T-helper 2 cell treated with Interferon-gamma antibody and Interleukin-4, amounts not matched to agents 5 μg/mL and 100 μg/mL, for 36 hours (primary cell): Measurements from ENCODE around the gene CDC37L1.

Experiments used
- DNase-seq: peaks from one replicate; pipeline ENCODE4 v3.0.0; 2021; ENCODE audit warnings: low spot score
- H3K27ac Mint-ChIP-seq: one replicate; pipeline ENCODE4 v1.8.0; 2021; ENCODE audit warnings: mild to moderate bottlenecking, mixed read lengths
- H3K27me3 Mint-ChIP-seq: one replicate; pipeline ENCODE4 v1.8.0; 2021; ENCODE audit warnings: low read depth, mixed read lengths
- H3K36me3 Mint-ChIP-seq: one replicate; pipeline ENCODE4 v1.8.0; 2021; ENCODE audit warnings: low read depth, mixed read lengths
- H3K4me1 Mint-ChIP-seq: one replicate; pipeline ENCODE4 v1.8.0; 2021; ENCODE audit warnings: low read depth, mixed read lengths
- H3K4me3 Mint-ChIP-seq: one replicate; pipeline ENCODE4 v1.8.0; 2022; ENCODE audit warnings: mild to moderate bottlenecking, moderate library complexity, mixed read lengths
- H3K9me3 Mint-ChIP-seq: one replicate; pipeline ENCODE4 v1.8.0; 2021; ENCODE audit warnings: mixed read lengths

Gene CDC37L1

GRCh38 chr9:4662108-4662988 is 17.0 kb upstream of the CDC37L1 start, which contains the start of gene PLPP6:
Gene PLPP6, plus strand, starts transcription at chr9:4662294. Its CDS starts 82 bp downstream, at chr9:4662376.
- Mint-ChIP-seq H3K27me3 (peaks cover 17% of the 10 kb centered on the region), H3K9me3 (no peaks in the 10 kb centered on the region), H3K4me3 (peak within 1 kb of the TSS; percentile 90), H3K27ac (peak within 1 kb of the TSS; percentile 77), H3K36me3 (peaks cover 3% of the 10 kb centered on the region), H3K4me1 (peaks cover 43% of the 10 kb centered on the region)
- peak; percentile 76 for DNase-seq

GRCh38 chr9:4662989-4663792 is 16.2 kb upstream of the CDC37L1 start:
- peaks cover 46% of the 10 kb centered on the region for H3K4me1 Mint-ChIP-seq
- no peaks in the 10 kb centered on the region for H3K9me3 Mint-ChIP-seq
- peak overlapping the region; percentile 73 for H3K27ac Mint-ChIP-seq
- DNase-seq = no peak
- peak overlapping the region; percentile 90 for H3K4me3 Mint-ChIP-seq
- H3K27me3 Mint-ChIP-seq = peaks cover 19% of the 10 kb centered on the region
- H3K36me3 Mint-ChIP-seq = peaks cover 3% of the 10 kb centered on the region

- Mint-ChIP-seq H3K27ac (no peak overlapping the region), H3K4me1 (peaks cover 48% of the 10 kb centered on the region), H3K36me3 (peaks cover 3% of the 10 kb centered on the region), H3K9me3 (no peaks in the 10 kb centered on the region), H3K27me3 (peaks cover 19% of the 10 kb centered on the region), H3K4me3 (peak overlapping the region; percentile 2)
- no peak for DNase-seq
Measured at GRCh38 chr9:4663956-4664355, 15.4 kb upstream of the CDC37L1 start.

- H3K9me3 Mint-ChIP-seq = no peaks in the 10 kb centered on the region
- peaks cover 51% of the 10 kb centered on the region for H3K4me1 Mint-ChIP-seq
- peak overlapping the region; percentile 78 for H3K4me3 Mint-ChIP-seq
- peaks cover 3% of the 10 kb centered on the region for H3K36me3 Mint-ChIP-seq
- DNase-seq = no peak
- no peak overlapping the region for H3K27ac Mint-ChIP-seq
- peaks cover 12% of the 10 kb centered on the region for H3K27me3 Mint-ChIP-seq
Measured at GRCh38 chr9:4665357-4665756, 14.0 kb upstream of the CDC37L1 start.

- Mint-ChIP-seq H3K27ac (peak within 1 kb of the TSS; percentile 13), H3K4me1 (peaks cover 57% of the 10 kb centered on the region), H3K36me3 (peaks cover 3% of the 10 kb centered on the region), H3K4me3 (peak within 1 kb of the TSS; percentile 78), H3K27me3 (peaks cover 10% of the 10 kb centered on the region), H3K9me3 (no peaks in the 10 kb centered on the region)
- DNase-seq = peak; percentile 40
Measured at GRCh38 chr9:4666042-4666699, 13.2 kb upstream of the CDC37L1 start, which contains the start of gene SPATA6L. Gene SPATA6L, minus strand, starts transcription at chr9:4666480. Its CDS starts 230 bp downstream, at chr9:4666250.

- H3K9me3 Mint-ChIP-seq = no peaks in the 10 kb centered on the region
- H3K4me1 Mint-ChIP-seq = peaks cover 53% of the 10 kb centered on the region
Measured at GRCh38 chr9:4667681-4668080, 11.7 kb upstream of the CDC37L1 start.

GRCh38 chr9:4668604-4669003 is 10.8 kb upstream of the CDC37L1 start:
- Mint-ChIP-seq H3K27me3 (peaks cover 10% of the 10 kb centered on the region), H3K4me3 (no peak overlapping the region)

More at GRCh38 chr9:4667681-4668080, 11.7 kb upstream of the CDC37L1 start:
- no peak for DNase-seq
- peaks cover 10% of the 10 kb centered on the region for H3K27me3 Mint-ChIP-seq
- peaks cover 3% of the 10 kb centered on the region for H3K36me3 Mint-ChIP-seq
- H3K27ac Mint-ChIP-seq = no peak overlapping the region
- H3K4me3 Mint-ChIP-seq = no peak overlapping the region

GRCh38 chr9:4669890-4670289 is 9.5 kb upstream of the CDC37L1 start:
- Mint-ChIP-seq H3K4me3 (no peak overlapping the region), H3K4me1 (peaks cover 33% of the 10 kb centered on the region), H3K27ac (no peak overlapping the region), H3K36me3 (no peaks in the 10 kb centered on the region), H3K9me3 (no peaks in the 10 kb centered on the region), H3K27me3 (peaks cover 10% of the 10 kb centered on the region)
- DNase-seq = no peak

More at GRCh38 chr9:4668604-4669003, 10.8 kb upstream of the CDC37L1 start:
- Mint-ChIP-seq H3K36me3 (peaks cover 3% of the 10 kb centered on the region), H3K9me3 (no peaks in the 10 kb centered on the region), H3K4me1 (peaks cover 44% of the 10 kb centered on the region), H3K27ac (no peak overlapping the region)
- no peak for DNase-seq

GRCh38 chr9:4670591-4670990 is 8.8 kb upstream of the CDC37L1 start:
- H3K27ac Mint-ChIP-seq = peak overlapping the region; percentile 11
- H3K4me1 Mint-ChIP-seq = peaks cover 26% of the 10 kb centered on the region
- DNase-seq = no peak
- peaks cover under 1% of the 10 kb centered on the region for H3K36me3 Mint-ChIP-seq
- H3K9me3 Mint-ChIP-seq = no peaks in the 10 kb centered on the region
- peaks cover 10% of the 10 kb centered on the region for H3K27me3 Mint-ChIP-seq
- no peak overlapping the region for H3K4me3 Mint-ChIP-seq

GRCh38 chr9:4671737-4672136 is 7.6 kb upstream of the CDC37L1 start:
- Mint-ChIP-seq H3K27me3 (peaks cover 5% of the 10 kb centered on the region), H3K9me3 (no peaks in the 10 kb centered on the region), H3K4me3 (no peak overlapping the region), H3K4me1 (peaks cover 16% of the 10 kb centered on the region), H3K36me3 (peaks cover 2% of the 10 kb centered on the region), H3K27ac (no peak overlapping the region)
- no peak for DNase-seq

- Mint-ChIP-seq H3K27ac (no peak overlapping the region), H3K36me3 (peaks cover 2% of the 10 kb centered on the region), H3K4me1 (peaks cover 9% of the 10 kb centered on the region), H3K27me3 (no peaks in the 10 kb centered on the region), H3K4me3 (no peak overlapping the region), H3K9me3 (no peaks in the 10 kb centered on the region)
- no peak for DNase-seq
Measured at GRCh38 chr9:4674783-4675182, 4.6 kb upstream of the CDC37L1 start.

GRCh38 chr9:4677392-4677791 is 2.0 kb upstream of the CDC37L1 start:
- H3K27ac Mint-ChIP-seq = no peak overlapping the region
- H3K9me3 Mint-ChIP-seq = no peaks in the 10 kb centered on the region
- H3K27me3 Mint-ChIP-seq = no peaks in the 10 kb centered on the region
- no peaks in the 10 kb centered on the region for H3K4me1 Mint-ChIP-seq
- H3K4me3 Mint-ChIP-seq = no peak overlapping the region
- no peak for DNase-seq
- H3K36me3 Mint-ChIP-seq = peaks cover 4% of the 10 kb centered on the region

- no peak for DNase-seq
- H3K27ac Mint-ChIP-seq = no peak overlapping the region
- H3K4me3 Mint-ChIP-seq = no peak overlapping the region
- H3K36me3 Mint-ChIP-seq = peaks cover 8% of the 10 kb centered on the region
- H3K4me1 Mint-ChIP-seq = no peaks in the 10 kb centered on the region
- H3K27me3 Mint-ChIP-seq = no peaks in the 10 kb centered on the region
- no peaks in the 10 kb centered on the region for H3K9me3 Mint-ChIP-seq
Measured at GRCh38 chr9:4678679-4679267, 596 bp upstream of the CDC37L1 start.
